IPS DF 6.9 (cell line): Measurements from ENCODE around the gene TRIM10.

ENCODE experiments used
- DNase-seq: peaks from one replicate; pipeline ENCODE4 v3.0.0-alpha.2; 2013; ENCODE audit warnings: low read depth, low spot score
- H3K27ac ChIP-seq: one replicate; pipeline ENCODE4 v1.5.1; 2013; ENCODE audit warnings: low read length, control low read depth
- H3K27me3 ChIP-seq: 2 replicates; pipeline ENCODE4 v1.6.1; 2013; ENCODE audit warnings: mild to moderate bottlenecking, low read length; ENCODE audit not compliant: control insufficient read depth, insufficient read depth
- H3K36me3 ChIP-seq: 2 replicates; pipeline ENCODE4 v1.6.1; 2013; ENCODE audit warnings: low read length; ENCODE audit not compliant: control insufficient read depth, insufficient read depth
- H3K4me1 ChIP-seq: 2 replicates; pipeline ENCODE4 v1.6.1; 2013; ENCODE audit warnings: low read length; ENCODE audit not compliant: control insufficient read depth, insufficient read depth
- H3K4me3 ChIP-seq: 2 replicates; pipeline ENCODE4 v1.5.1; 2013; ENCODE audit warnings: mild to moderate bottlenecking, low read length
- H3K9me3 ChIP-seq: 2 replicates; pipeline ENCODE4 v1.6.1; 2013; ENCODE audit warnings: low read length, inconsistent platforms; ENCODE audit not compliant: control insufficient read depth, insufficient read depth
- WGBS: extraction: QIAGEN DNeasy Blood & Tissue Kit; methylation state at CpG from one replicate; pipeline ENCODE4 v1.1.7; 2013; ENCODE audit warnings: mixed read lengths, missing lambda C conversion rate; ENCODE audit not compliant: insufficient read length, insufficient coverage; 5-methylcytosine and 5-hydroxymethylcytosine counted together

The TRIM10 gene

GRCh38 chr6:30160785-30161531 is at the start of gene TRIM10:
Gene TRIM10 (minus strand): TSS chr6:30161211. CDS start chr6:30160858, 353 bp downstream.
- no CpG with 5 or more reads among the region's 4 CpGs for WGBS
- H3K27ac ChIP-seq: no peak within 1 kb of the TSS
- DNase-seq: no peak
- no peaks in the 10 kb centered on the region for H3K36me3 ChIP-seq
- H3K4me3 ChIP-seq: no peak within 1 kb of the TSS
- no peaks in the 10 kb centered on the region for H3K4me1 ChIP-seq
- H3K9me3 ChIP-seq: no peaks in the 10 kb centered on the region
- no peaks in the 10 kb centered on the region for H3K27me3 ChIP-seq

GRCh38 chr6:30207619-30208295 is 46.7 kb upstream of the TRIM10 start:
- Histone ChIP-seq H3K9me3 (no peaks in the 10 kb centered on the region), H3K27me3 (no peaks in the 10 kb centered on the region), H3K4me1 (peaks cover 4% of the 10 kb centered on the region), H3K27ac (no peak overlapping the region), H3K36me3 (no peaks in the 10 kb centered on the region), H3K4me3 (no peak overlapping the region)
- DNase-seq: no peak
- WGBS: no CpG with 5 or more reads among the region's 4 CpGs

GRCh38 chr6:30206799-30207618 is 46.0 kb upstream of the TRIM10 start:
- DNase-seq: no peak
- Histone ChIP-seq H3K4me1 (peaks cover 4% of the 10 kb centered on the region), H3K27ac (no peak overlapping the region), H3K36me3 (no peaks in the 10 kb centered on the region), H3K27me3 (no peaks in the 10 kb centered on the region), H3K9me3 (no peaks in the 10 kb centered on the region), H3K4me3 (no peak overlapping the region)
- no CpG with 5 or more reads among the region's 11 CpGs for WGBS

GRCh38 chr6:30206152-30206551 is 45.1 kb upstream of the TRIM10 start:
- peaks cover 4% of the 10 kb centered on the region for H3K4me1 ChIP-seq
- no peaks in the 10 kb centered on the region for H3K36me3 ChIP-seq
- H3K27me3 ChIP-seq: no peaks in the 10 kb centered on the region
- WGBS: no CpG with 5 or more reads among the region's 7 CpGs
- no peak for DNase-seq
- H3K9me3 ChIP-seq: no peaks in the 10 kb centered on the region
- H3K27ac ChIP-seq: no peak overlapping the region
- H3K4me3 ChIP-seq: no peak overlapping the region

- WGBS: no CpG with 5 or more reads among the region's 1 CpG
- Histone ChIP-seq H3K27ac (no peak overlapping the region), H3K27me3 (no peaks in the 10 kb centered on the region)
Measured at GRCh38 chr6:30204116-30204515, 43.1 kb upstream of the TRIM10 start.

GRCh38 chr6:30202366-30202765 is 41.4 kb upstream of the TRIM10 start:
- Histone ChIP-seq H3K36me3 (peaks cover 13% of the 10 kb centered on the region), H3K4me3 (no peak overlapping the region), H3K9me3 (no peaks in the 10 kb centered on the region), H3K27me3 (no peaks in the 10 kb centered on the region), H3K4me1 (peaks cover 2% of the 10 kb centered on the region; the same call in 1 of the 2 replicates), H3K27ac (no peak overlapping the region)
- DNase-seq: no peak
- WGBS: no CpG with 5 or more reads among the region's 4 CpGs

More at GRCh38 chr6:30204116-30204515, 43.1 kb upstream of the TRIM10 start:
- Histone ChIP-seq H3K36me3 (0 out of 2 replicates have a peak, but pooled peaks cover under 1% of the 10 kb centered on the region), H3K4me1 (peaks cover 4% of the 10 kb centered on the region), H3K4me3 (no peak overlapping the region), H3K9me3 (no peaks in the 10 kb centered on the region)
- no peak for DNase-seq

- peaks cover 16% of the 10 kb centered on the region for H3K36me3 ChIP-seq
- no peak overlapping the region for H3K27ac ChIP-seq
- H3K4me1 ChIP-seq: no peaks in the 10 kb centered on the region
- no peak overlapping the region for H3K4me3 ChIP-seq
- WGBS: no CpG with 5 or more reads among the region's 6 CpGs
- DNase-seq: no peak
- H3K27me3 ChIP-seq: no peaks in the 10 kb centered on the region
- no peaks in the 10 kb centered on the region for H3K9me3 ChIP-seq
Measured at GRCh38 chr6:30200551-30201281, 39.7 kb upstream of the TRIM10 start.

GRCh38 chr6:30198166-30199084 is 37.4 kb upstream of the TRIM10 start:
- peaks cover 16% of the 10 kb centered on the region for H3K36me3 ChIP-seq
- H3K9me3 ChIP-seq: no peaks in the 10 kb centered on the region
- DNase-seq: no peak
- no CpG with 5 or more reads among the region's 34 CpGs for WGBS
- no peak overlapping the region for H3K27ac ChIP-seq
- no peaks in the 10 kb centered on the region for H3K4me1 ChIP-seq
- no peaks in the 10 kb centered on the region for H3K27me3 ChIP-seq
- H3K4me3 ChIP-seq: no peak overlapping the region

- no peaks in the 10 kb centered on the region for H3K4me1 ChIP-seq
Measured at GRCh38 chr6:30196376-30196775, 35.4 kb upstream of the TRIM10 start.

More at GRCh38 chr6:30196376-30196775, 35.4 kb upstream of the TRIM10 start:
- no peak for DNase-seq
- H3K4me3 ChIP-seq: no peak overlapping the region
- no CpG with 5 or more reads among the region's 12 CpGs for WGBS
- no peaks in the 10 kb centered on the region for H3K9me3 ChIP-seq
- H3K27me3 ChIP-seq: no peaks in the 10 kb centered on the region
- H3K27ac ChIP-seq: no peak overlapping the region
- peaks cover 19% of the 10 kb centered on the region for H3K36me3 ChIP-seq
